Loucy (cell line): ENCODE results near the gene WDR31.
A peak's percentile ranks its signal among the peaks of the same experiment; 100 is the strongest.

Experiments used
- H2AFZ ChIP-seq: fragments of 200-600 bp; sonication (generic); 2 replicates; pipeline ENCODE4 v1.6.0; 2016; ENCODE audit warnings: antibody characterized with exemption, mild to moderate bottlenecking, low read length, moderate library complexity
- H3F3A ChIP-seq: fragments of 200-600 bp; 2 replicates; pipeline ENCODE4 v1.6.0; 2016; ENCODE audit warnings: antibody characterized with exemption, low read depth, mild to moderate bottlenecking
- H3K27me3 ChIP-seq: fragments of 200-600 bp; sonication (generic); 2 replicates; pipeline ENCODE4 v1.6.1; 2014; ENCODE audit warnings: low read length, mild to moderate bottlenecking; ENCODE audit not compliant: insufficient read depth, poor library complexity, severe bottlenecking
- H3K36me3 ChIP-seq: fragments of 200-600 bp; sonication (generic); 2 replicates; pipeline ENCODE4 v1.6.1; 2016; ENCODE audit warnings: low read length; ENCODE audit not compliant: insufficient read depth
- H3K4me1 ChIP-seq: fragments of 200-600 bp; sonication (generic); 2 replicates; pipeline ENCODE4 v1.5.1; 2014; ENCODE audit warnings: low read length, mild to moderate bottlenecking; ENCODE audit not compliant: insufficient read depth, poor library complexity, severe bottlenecking
- H3K4me2 ChIP-seq: fragments of 200-600 bp; sonication (generic); 2 replicates; pipeline ENCODE4 v1.6.0; 2014; ENCODE audit warnings: antibody characterized with exemption, low read length, low read depth, mild to moderate bottlenecking; ENCODE audit not compliant: poor library complexity, severe bottlenecking
- H3K4me3 ChIP-seq: fragments of 200-600 bp; sonication (generic); 2 replicates; pipeline ENCODE4 v1.5.1; 2014; ENCODE audit warnings: low read length, mild to moderate bottlenecking, mixed read lengths; ENCODE audit not compliant: poor library complexity, severe bottlenecking
- H3K79me2 ChIP-seq: fragments of 200-600 bp; sonication (generic); 2 replicates; pipeline ENCODE4 v1.6.1; 2014; ENCODE audit warnings: low read length; ENCODE audit not compliant: insufficient read depth
- H3K9ac ChIP-seq: fragments of 200-600 bp; sonication (generic); 2 replicates; pipeline ENCODE4 v1.6.0; 2014; ENCODE audit warnings: mild to moderate bottlenecking, low read depth, low read length, moderate library complexity; ENCODE audit not compliant: poor library complexity, severe bottlenecking
- H3K9me2 ChIP-seq: fragments of 200-600 bp; sonication (generic); replicated peaks from 2 replicates; pipeline ENCODE4 v1.6.1; 2016; ENCODE audit warnings: low read depth, low read length, mixed read lengths
- H3K9me3 ChIP-seq: fragments of 200-600 bp; sonication (generic); 2 replicates; pipeline ENCODE4 v1.6.1; 2014; ENCODE audit warnings: mild to moderate bottlenecking, antibody characterized with exemption, low read length, low read depth; ENCODE audit not compliant: insufficient read depth
- H4K20me1 ChIP-seq: fragments of 200-600 bp; sonication (generic); 2 replicates; pipeline ENCODE4 v1.6.0; 2014; ENCODE audit warnings: antibody characterized with exemption, low read length, mild to moderate bottlenecking; ENCODE audit not compliant: insufficient read depth, poor library complexity, severe bottlenecking
- CTCF ChIP-seq: fragments of 200-600 bp; sonication (generic); conservative IDR thresholded peaks from 2 replicates; pipeline ENCODE4 v1.5.1; 2014; ENCODE audit warnings: mild to moderate bottlenecking, antibody characterized with exemption, low read length
- EZH2phosphoT487 ChIP-seq: fragments of 200-600 bp; IDR thresholded peaks from 2 replicates; pipeline ENCODE4 v1.6.1; 2018; ENCODE audit warnings: antibody characterized with exemption, mild to moderate bottlenecking, moderate library complexity, borderline replicate concordance

The WDR31 gene

GRCh38 chr9:113340011-113340699 is at the start of gene WDR31:
WDR31 (minus strand) TSS chr9:113340275; CDS start chr9:113332022, 8,253 bp downstream.
- Histone ChIP-seq H3K4me3 (peak within 1 kb of the TSS; percentile 97), H3K9ac (peak within 1 kb of the TSS; percentile 87), H3K9me2 (no peaks in the 10 kb centered on the region), H3K36me3 (no peaks in the 10 kb centered on the region), H3F3A (no peaks in the 10 kb centered on the region), H3K4me1 (peaks cover 32% of the 10 kb centered on the region), H3K27me3 (no peaks in the 10 kb centered on the region), H3K79me2 (no peaks in the 10 kb centered on the region), H2AFZ (peak within 1 kb of the TSS; percentile 100), H4K20me1 (no peaks in the 10 kb centered on the region), H3K4me2 (peak within 1 kb of the TSS; percentile 100), H3K9me3 (no peaks in the 10 kb centered on the region)
- no peak for TF ChIP-seq EZH2phosphoT487
- no peak for TF ChIP-seq CTCF

GRCh38 chr9:113389451-113389850 is 49.4 kb upstream of the WDR31 start:
- Histone ChIP-seq H3F3A (no peaks in the 10 kb centered on the region), H3K9me3 (no peaks in the 10 kb centered on the region), H3K9me2 (no peaks in the 10 kb centered on the region), H3K4me2 (no peak overlapping the region), H4K20me1 (no peaks in the 10 kb centered on the region), H3K27me3 (no peaks in the 10 kb centered on the region), H3K9ac (no peak overlapping the region), H3K36me3 (peaks cover 28% of the 10 kb centered on the region; the same call in 1 of the 2 replicates), H2AFZ (no peak overlapping the region), H3K4me3 (no peak overlapping the region), H3K4me1 (no peaks in the 10 kb centered on the region), H3K79me2 (no peaks in the 10 kb centered on the region)
- no peak for TF ChIP-seq CTCF

- Histone ChIP-seq H3F3A (no peaks in the 10 kb centered on the region), H4K20me1 (no peaks in the 10 kb centered on the region), H3K9me3 (no peaks in the 10 kb centered on the region), H3K4me1 (no peaks in the 10 kb centered on the region), H3K9ac (no peak overlapping the region), H3K4me2 (no peak overlapping the region), H3K4me3 (no peak overlapping the region), H3K27me3 (no peaks in the 10 kb centered on the region), H2AFZ (no peak overlapping the region), H3K9me2 (no peaks in the 10 kb centered on the region), H3K79me2 (no peaks in the 10 kb centered on the region), H3K36me3 (peaks cover 28% of the 10 kb centered on the region; the same call in 1 of the 2 replicates)
- no peak for TF ChIP-seq EZH2phosphoT487
- TF ChIP-seq CTCF: no peak
Observed at GRCh38 chr9:113388833-113389232, 48.8 kb upstream of the WDR31 start.
